ENCODE results near the gene RAPSN. TPM values are rescaled to one million over a fixed set of nuclear protein-coding genes. Genes with fewer than 3 reads are reported as not detected.

RAPSN gene
- total and polyA plus RNA-seq, 2 of the 8 experiments (the other 6 are each of a cell fraction or from before 2014, with no cell fraction given), result 0.06 to 0.34 TPM

- ChIA-PET POLR2A (ENCODE audit: partially characterized antibody) (interaction anchor here (1.1 to 1.6 kb wide), 3 partner anchors 12 to 18 kb away, joined by 3 to 5 read pairs (median 4); partner anchors contain the start of gene SLC39A13), CTCF (ENCODE audit: partially characterized antibody) (interaction anchor here (0.7 to 10.7 kb wide), 6 partner anchors 13 to 60 kb away, joined by 3 to 78 read pairs (median 6); no protein-coding TSS in a partner anchor)
- H2BK12ac ChIP-seq (ENCODE audit: low read depth, low read length), result peak overlapping the region; percentile 75; the same call in 1 of the 2 replicates
- H2AK5ac ChIP-seq (ENCODE audit: low read depth, low read length), result no peak overlapping the region
- no peak overlapping the region for H3K4me3 ChIP-seq (ENCODE audit: extremely low read depth in 1 of 4, insufficient read depth in 2 of 4, low read depth in 3 of 4, low read length in 4 of 4)
- H2BK15ac ChIP-seq (ENCODE audit: low read length), result no peak overlapping the region
- H3K79me2 ChIP-seq (ENCODE audit: control insufficient read depth in 1 of 2, insufficient read depth in 2 of 2, low read length in 2 of 2), result no peaks in the 10 kb centered on the region
- H2BK5ac ChIP-seq (ENCODE audit: low read depth, low read length), result peak overlapping the region; percentile 7; the same call in 1 of the 2 replicates
- peak overlapping the region; percentile 88 for H4K8ac ChIP-seq (ENCODE audit: extremely low read depth, insufficient read depth, low read length)
- no peak overlapping the region for H3K56ac ChIP-seq (replicated peaks; ENCODE audit: insufficient read length, low read depth, low read length)
- H3K18ac ChIP-seq (ENCODE audit: extremely low read depth, low read length), result peak overlapping the region; percentile 60; the same call in 1 of the 2 replicates
- H3K79me1 ChIP-seq (ENCODE audit: low read depth, low read length), result no peaks in the 10 kb centered on the region
- H3K4ac ChIP-seq (replicated peaks; ENCODE audit: insufficient read length, low read depth, low read length), result no peak overlapping the region
- H3K27me3 ChIP-seq (replicated peaks in 1 of 4; ENCODE audit: control insufficient read depth in 3 of 4, extremely low read depth in 1 of 4, insufficient read depth in 3 of 4, low read length in 3 of 4), result no peaks in the 10 kb centered on the region
- H2AFZ ChIP-seq (ENCODE audit: low read length), result 0 out of 2 replicates have a peak overlapping the region, but pooled peaks have one; percentile 29
- H4K91ac ChIP-seq (replicated peaks; ENCODE audit: insufficient read length, low read length), result no peak overlapping the region
- no peak overlapping the region; a peak in 1 of 7 replicates for H3K9ac ChIP-seq (replicated peaks in 1 of 4; ENCODE audit: extremely low read depth in 1 of 4, low read depth in 3 of 4, low read length in 3 of 4)
- no peak overlapping the region for H4K5ac ChIP-seq (ENCODE audit: insufficient read length, low read depth, low read length)
- DNase-seq (ENCODE audit: low read depth in 1 of 2, low spot score in 2 of 2) (no peak), FAIRE-seq (no peak)
- no peak overlapping the region for H3K14ac ChIP-seq (ENCODE audit: insufficient read length)
- no peak overlapping the region for H2BK120ac ChIP-seq (replicated peaks; ENCODE audit: low read depth, low read length)
- 85% methylated on average over 32 of the region's 39 CpGs; no CpG with 5 or more reads in 1 of the 2 experiments for WGBS, 2 experiments (ENCODE audit: extremely low coverage in 1 of 2, insufficient coverage in 1 of 2, insufficient read length in 1 of 2, insufficient replicate concordance in 2 of 2, low coverage in 1 of 2, low lambda C conversion rate in 2 of 2, missing lambda C conversion rate in 1 of 2)
- no peaks in the 10 kb centered on the region for H3K23me2 ChIP-seq (ENCODE audit: low read depth, low read length)
- no peak overlapping the region for H3K4me2 ChIP-seq (ENCODE audit: insufficient read depth in 1 of 2, low read depth in 2 of 2, low read length in 2 of 2)
- H3K36me3 ChIP-seq (ENCODE audit: control insufficient read depth in 2 of 4, insufficient read depth in 4 of 4, low read length in 3 of 4), result no peaks in the 10 kb centered on the region
- H4K20me1 ChIP-seq (replicated peaks in 1 of 2; ENCODE audit: control insufficient read depth in 1 of 2, insufficient read depth in 2 of 2, low read length in 2 of 2), result no peaks in the 10 kb centered on the region
- peaks cover 0 to 7% (median 3%) of the 10 kb centered on the region in 4 experiments; a peak in 4 of 7 replicates for H3K4me1 ChIP-seq (replicated peaks in 1 of 4; ENCODE audit: control insufficient read depth in 3 of 4, insufficient read depth in 4 of 4, low read length in 3 of 4)
- H2BK20ac ChIP-seq (ENCODE audit: low read length), result no peak overlapping the region
- H3K9me3 ChIP-seq (ENCODE audit: insufficient read depth in 2 of 2, low read depth in 1 of 2, low read length in 1 of 2), result no peaks in the 10 kb centered on the region
- H3K27ac ChIP-seq (ENCODE audit: low read depth, low read length), result no peak overlapping the region
- no peak overlapping the region for H3K23ac ChIP-seq (ENCODE audit: insufficient read length)
- TF ChIP-seq PHF8 (conservative IDR thresholded peaks at IDR 0.05; ENCODE audit: low read depth, low read length), result no peak
- no peak for TF ChIP-seq KDM1A (IDR thresholded peaks at IDR 0.05; ENCODE audit: borderline replicate concordance, low read length)
- no peak for TF ChIP-seq JUND (IDR thresholded peaks at IDR 0.05; ENCODE audit: low read length)
- no peak for TF ChIP-seq CBX5 (IDR thresholded peaks at IDR 0.05; ENCODE audit: low read depth, low read length)
- TF ChIP-seq SP4 (IDR thresholded peaks at IDR 0.05; ENCODE audit: low read length), result no peak
- TF ChIP-seq POLR2A (IDR thresholded peaks at IDR 0.05; ENCODE audit: control extremely low read depth in 1 of 2, low read depth in 2 of 2, low read length in 2 of 2), result no peak
- TF ChIP-seq MAX (IDR thresholded peaks at IDR 0.05), result no peak
- TF ChIP-seq RBBP5 (IDR thresholded peaks at IDR 0.05; ENCODE audit: borderline replicate concordance, low read depth, low read length), result no peak
- TF ChIP-seq JUN (IDR thresholded peaks at IDR 0.05; ENCODE audit: low read depth, low read length), result no peak
- TF ChIP-seq SRF (IDR thresholded peaks at IDR 0.05; ENCODE audit: low read depth, low read length), result no peak
- TF ChIP-seq KDM5A (IDR thresholded peaks at IDR 0.05; ENCODE audit: low read length), result no peak
- TF ChIP-seq EP300 (IDR thresholded peaks at IDR 0.05; ENCODE audit: borderline replicate concordance in 1 of 2, low read depth in 2 of 2, low read length in 2 of 2), result no peak
Measured at GRCh38 chr11:47394322-47395222, 54.4 kb downstream of the RAPSN start.
